Esophagus (tissue), 2 donors: ENCODE results near the gene USP46. TPM values are rescaled to one million over a fixed set of nuclear protein-coding genes. Genes with fewer than 3 reads are reported as not detected.

Experiments used
- H3K27ac ChIP-seq, 2 donors: one replicate each; pipeline ENCODE4 v1.5.1; 2013; ENCODE audit warnings: low read depth in 2 of 2, mild to moderate bottlenecking in 2 of 2, inconsistent platforms in 1 of 2, low read length in 1 of 2, moderate library complexity in 1 of 2
- H3K27me3 ChIP-seq, 2 donors: one replicate each; pipeline ENCODE4 v1.6.1; 2013; ENCODE audit warnings: low read length in 2 of 2, control low read depth in 1 of 2, mild to moderate bottlenecking in 1 of 2; ENCODE audit not compliant: insufficient read depth in 2 of 2, control insufficient read depth in 1 of 2
- H3K36me3 ChIP-seq, 2 donors: one replicate each; pipeline ENCODE4 v1.6.1; 2013; ENCODE audit warnings: low read length in 1 of 2; ENCODE audit not compliant: control insufficient read depth in 2 of 2, insufficient read depth in 2 of 2
- H3K4me1 ChIP-seq, 2 donors: one replicate each; pipeline ENCODE4 v1.6.1; 2013; ENCODE audit warnings: low read length in 1 of 2; ENCODE audit not compliant: control insufficient read depth in 2 of 2, insufficient read depth in 2 of 2
- H3K4me3 ChIP-seq, 2 donors: one replicate each; pipeline ENCODE4 v1.5.1; 2013; ENCODE audit warnings: low read length in 2 of 2, mild to moderate bottlenecking in 2 of 2, low read depth in 1 of 2, moderate library complexity in 1 of 2
- H3K9me3 ChIP-seq, 2 donors: one replicate each; pipeline ENCODE4 v1.6.1; 2013; ENCODE audit warnings: mild to moderate bottlenecking in 2 of 2, low read depth in 1 of 2, low read length in 1 of 2, moderate library complexity in 1 of 2; ENCODE audit not compliant: control insufficient read depth in 2 of 2, insufficient read depth in 1 of 2
- WGBS, 2 donors: extraction: QIAGEN DNeasy Blood & Tissue Kit; methylation state at CpG; one replicate each; pipeline ENCODE4 v1.1.7; 2013; 5-methylcytosine and 5-hydroxymethylcytosine counted together
- polyA plus RNA-seq, 2 donors: library from polyadenylated mRNA; stranded (reverse); fragments of 200-250 nt; gene quantifications; one replicate each; pipeline ENCODE4 v1.2.3, GENCODE V29; 2013
- donor health status: healthy with polysubstance abuse.
- donor health status: Bipolar disorder and iron deficiency.

The USP46 gene
- polyA plus RNA-seq, 2 donors, result 5.5 to 7.2 TPM

GRCh38 chr4:52614241-52614640, 44.9 kb downstream of the USP46 start:
- Histone ChIP-seq H3K4me3 (no peak overlapping the region), H3K27me3 (no peaks in the 10 kb centered on the region), H3K27ac (no peak overlapping the region), H3K9me3 (no peaks in the 10 kb centered on the region), H3K4me1 (no peaks in the 10 kb centered on the region), H3K36me3 (peaks cover 4 to 7% of the 10 kb centered on the region in 2 donors)
- 94 to 100% methylated on average over 1 of the region's 1 CpG for WGBS, 2 donors

- WGBS, 2 donors, result 85 to 89% methylated on average over 1 of the region's 1 CpG
- no peak overlapping the region for H3K4me3 ChIP-seq
- no peaks in the 10 kb centered on the region for H3K4me1 ChIP-seq
- no peaks in the 10 kb centered on the region for H3K9me3 ChIP-seq
- H3K27ac ChIP-seq, result no peak overlapping the region
- no peaks in the 10 kb centered on the region for H3K27me3 ChIP-seq
- H3K36me3 ChIP-seq, result peaks cover 4 to 9% of the 10 kb centered on the region in 2 donors
These were observed 46.8 kb downstream of the USP46 start for GRCh38 chr4:52612341-52612740.

- no peaks in the 10 kb centered on the region for H3K4me1 ChIP-seq
- peaks cover 4 to 9% of the 10 kb centered on the region in 2 donors for H3K36me3 ChIP-seq
- 94 to 98% methylated on average over 6 of the region's 6 CpGs for WGBS, 2 donors
- no peak overlapping the region for H3K4me3 ChIP-seq
- H3K9me3 ChIP-seq, result no peaks in the 10 kb centered on the region
- H3K27ac ChIP-seq, result no peak overlapping the region
- no peaks in the 10 kb centered on the region for H3K27me3 ChIP-seq
These were observed 48.0 kb downstream of the USP46 start for GRCh38 chr4:52611030-52611555.

- Histone ChIP-seq H3K27ac (no peak overlapping the region), H3K4me3 (no peak overlapping the region)
- WGBS, 2 donors, result 89 to 90% methylated on average over 2 of the region's 2 CpGs
These were observed 52.4 kb downstream of the USP46 start for GRCh38 chr4:52606726-52607125.

GRCh38 chr4:52606040-52606439, 53.1 kb downstream of the USP46 start:
- H3K4me3 ChIP-seq, result no peak overlapping the region
- no peaks in the 10 kb centered on the region for H3K4me1 ChIP-seq
- peaks cover 12 to 15% of the 10 kb centered on the region in 2 donors for H3K36me3 ChIP-seq
- no peaks in the 10 kb centered on the region for H3K9me3 ChIP-seq
- WGBS, 2 donors, result 95 to 99% methylated on average over 2 of the region's 2 CpGs
- no peaks in the 10 kb centered on the region for H3K27me3 ChIP-seq
- H3K27ac ChIP-seq, result no peak overlapping the region

More at GRCh38 chr4:52606726-52607125, 52.4 kb downstream of the USP46 start:
- H3K27me3 ChIP-seq, result no peaks in the 10 kb centered on the region
- H3K4me1 ChIP-seq, result no peaks in the 10 kb centered on the region
- peaks cover 12 to 14% of the 10 kb centered on the region in 2 donors for H3K36me3 ChIP-seq
- H3K9me3 ChIP-seq, result no peaks in the 10 kb centered on the region

- H3K4me3 ChIP-seq, result no peak overlapping the region
- no peak overlapping the region for H3K27ac ChIP-seq
- 61 to 69% methylated on average over 3 of the region's 3 CpGs for WGBS, 2 donors
- H3K9me3 ChIP-seq, result no peaks in the 10 kb centered on the region
- H3K27me3 ChIP-seq, result no peaks in the 10 kb centered on the region
- H3K36me3 ChIP-seq, result peaks cover 8 to 16% of the 10 kb centered on the region in 2 donors
- no peaks in the 10 kb centered on the region for H3K4me1 ChIP-seq
These were observed 54.9 kb downstream of the USP46 start for GRCh38 chr4:52604215-52604614.

- Histone ChIP-seq H3K27me3 (no peaks in the 10 kb centered on the region), H3K4me3 (no peak overlapping the region), H3K9me3 (no peaks in the 10 kb centered on the region), H3K36me3 (peaks cover 8 to 20% of the 10 kb centered on the region in 2 donors), H3K4me1 (no peaks in the 10 kb centered on the region), H3K27ac (no peak overlapping the region)
- 84 to 87% methylated on average over 3 of the region's 3 CpGs for WGBS, 2 donors
These were observed 58.8 kb downstream of the USP46 start for GRCh38 chr4:52600275-52600674.

- Histone ChIP-seq H3K4me1 (no peaks in the 10 kb centered on the region), H3K27ac (no peak overlapping the region), H3K27me3 (no peaks in the 10 kb centered on the region), H3K36me3 (peaks cover 0 to 10% of the 10 kb centered on the region in 2 donors), H3K9me3 (no peaks in the 10 kb centered on the region), H3K4me3 (no peak overlapping the region)
- 88 to 90% methylated on average over 2 of the region's 2 CpGs for WGBS, 2 donors
These were observed 64.1 kb downstream of the USP46 start for GRCh38 chr4:52595001-52595400.

- no peak overlapping the region for H3K4me3 ChIP-seq
- H3K27ac ChIP-seq, result no peak overlapping the region
- H3K36me3 ChIP-seq, result peaks cover 0 to 8% of the 10 kb centered on the region in 2 donors
- no peaks in the 10 kb centered on the region for H3K4me1 ChIP-seq
- H3K27me3 ChIP-seq, result no peaks in the 10 kb centered on the region
- no peaks in the 10 kb centered on the region for H3K9me3 ChIP-seq
- WGBS, 2 donors, result 87 to 91% methylated on average over 3 of the region's 3 CpGs
These were observed 66.8 kb downstream of the USP46 start for GRCh38 chr4:52592287-52592686.
